GM12872 (cell line): ENCODE measurements around the gene CDK16.

Experiments
- CTCF ChIP-seq: IDR thresholded peaks from 3 replicates; pipeline ENCODE4 v1.5.1; 2011; ENCODE audit warnings: low read depth, mild to moderate bottlenecking, low read length, moderate library complexity; ENCODE audit not compliant: insufficient read depth

CDK16 gene

GRCh38 chrX:47179221-47179927 lies 39.1 kb upstream of the CDK16 start:
- TF ChIP-seq CTCF = no peak

GRCh38 chrX:47179928-47180255 lies 38.6 kb upstream of the CDK16 start:
- TF ChIP-seq CTCF = no peak

- no peak for TF ChIP-seq CTCF
Measured at GRCh38 chrX:47180346-47180745, 38.1 kb upstream of the CDK16 start.

GRCh38 chrX:47181301-47181700 lies 37.2 kb upstream of the CDK16 start:
- TF ChIP-seq CTCF = no peak

- no peak for TF ChIP-seq CTCF
Measured at GRCh38 chrX:47182106-47182700, 36.3 kb upstream of the CDK16 start.

- TF ChIP-seq CTCF = no peak
Measured at GRCh38 chrX:47184486-47184885, 34.0 kb upstream of the CDK16 start.

- TF ChIP-seq CTCF = no peak
Measured at GRCh38 chrX:47185241-47185640, 33.2 kb upstream of the CDK16 start.
